Vagina (tissue), 2 donors: ENCODE data around the gene COL27A1.

Source experiments
- POLR2A ChIP-seq, 2 donors: fragments of 450-650 bp; IDR thresholded peaks; one replicate each; pipeline ENCODE4 v1.6.1; 2017; ENCODE audit warnings: antibody characterized with exemption in 2 of 2, mild to moderate bottlenecking in 2 of 2, moderate library complexity in 2 of 2
- TF ChIP-seq, protein P1 (sequence below), 3 experiments: fragments of 450-650 bp in 2 of 3; fragments of 200-600 bp in 1 of 3; sonication (generic) in 1 of 3; IDR thresholded peaks; one replicate each; pipeline ENCODE4 v1.5.1; 2017 to 2019; ENCODE audit warnings: antibody characterized with exemption in 3 of 3, mild to moderate bottlenecking in 2 of 3, moderate library complexity in 2 of 3

DNA sequence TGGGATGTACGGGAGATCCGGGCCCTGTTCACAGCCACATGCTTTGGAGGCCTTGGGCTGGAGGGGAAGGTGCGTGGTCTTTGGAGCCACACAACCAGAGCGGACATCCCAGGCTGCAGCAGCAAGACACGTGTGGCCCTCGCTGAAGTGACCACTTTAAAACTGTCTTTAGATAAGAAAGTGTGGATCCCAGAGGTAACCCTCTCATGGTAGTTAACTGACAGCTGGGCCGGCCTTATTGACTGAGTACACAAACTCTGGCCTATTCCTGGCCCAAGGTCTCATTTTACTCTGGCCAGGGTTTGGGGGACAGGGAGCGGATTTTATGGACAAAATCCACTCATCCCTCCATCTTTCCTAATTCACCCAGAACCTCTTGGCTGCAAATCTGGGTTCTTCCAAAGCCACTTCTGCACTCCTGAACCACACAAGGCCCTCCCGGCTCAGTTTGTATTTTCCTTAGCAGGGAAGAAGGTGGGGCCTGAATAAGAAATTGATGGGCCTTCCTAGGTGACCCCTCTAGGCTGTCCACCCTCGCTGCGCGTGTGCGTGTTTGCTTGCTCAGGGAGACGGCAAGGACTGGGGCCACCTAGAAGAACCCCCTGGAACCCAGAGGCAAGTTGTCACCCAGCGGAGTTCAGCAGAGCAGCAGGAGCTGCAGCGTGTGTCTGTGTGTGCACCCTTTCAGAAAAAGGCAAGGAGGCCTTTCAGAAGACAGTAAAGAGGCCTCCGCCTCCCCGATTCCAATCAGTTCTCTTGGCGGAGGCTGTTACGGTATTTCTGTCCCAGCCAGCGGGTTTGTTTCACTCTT is 94.3 kb downstream of the COL27A1 start:
- TF ChIP-seq POLR2A (IDR thresholded peaks at IDR 0.05) = no peak
- TF ChIP-seq, protein P1, sequence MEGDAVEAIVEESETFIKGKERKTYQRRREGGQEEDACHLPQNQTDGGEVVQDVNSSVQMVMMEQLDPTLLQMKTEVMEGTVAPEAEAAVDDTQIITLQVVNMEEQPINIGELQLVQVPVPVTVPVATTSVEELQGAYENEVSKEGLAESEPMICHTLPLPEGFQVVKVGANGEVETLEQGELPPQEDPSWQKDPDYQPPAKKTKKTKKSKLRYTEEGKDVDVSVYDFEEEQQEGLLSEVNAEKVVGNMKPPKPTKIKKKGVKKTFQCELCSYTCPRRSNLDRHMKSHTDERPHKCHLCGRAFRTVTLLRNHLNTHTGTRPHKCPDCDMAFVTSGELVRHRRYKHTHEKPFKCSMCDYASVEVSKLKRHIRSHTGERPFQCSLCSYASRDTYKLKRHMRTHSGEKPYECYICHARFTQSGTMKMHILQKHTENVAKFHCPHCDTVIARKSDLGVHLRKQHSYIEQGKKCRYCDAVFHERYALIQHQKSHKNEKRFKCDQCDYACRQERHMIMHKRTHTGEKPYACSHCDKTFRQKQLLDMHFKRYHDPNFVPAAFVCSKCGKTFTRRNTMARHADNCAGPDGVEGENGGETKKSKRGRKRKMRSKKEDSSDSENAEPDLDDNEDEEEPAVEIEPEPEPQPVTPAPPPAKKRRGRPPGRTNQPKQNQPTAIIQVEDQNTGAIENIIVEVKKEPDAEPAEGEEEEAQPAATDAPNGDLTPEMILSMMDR (IDR thresholded peaks at IDR 0.05) = no peak
